HG03135 (cell line): Measurements from ENCODE around the gene LOXL4.
"Not testable (repeated sequence)": the region's sequence is repeated elsewhere in the genome, so short reads cannot be mapped to it uniquely, and the experiment has no call there.

ENCODE experiments used
- ATAC-seq: cut with Tn5 transposase; IDR thresholded peaks from one replicate; pipeline ENCODE4 v1.9.1; 2021; ENCODE audit warnings: mild to moderate bottlenecking, moderate library complexity; ENCODE audit not compliant: unreplicated experiment

The LOXL4 gene

GRCh38 chr10:98246911-98247805 lies 20.8 kb downstream of the LOXL4 start:
- ATAC-seq: no peak

DNA sequence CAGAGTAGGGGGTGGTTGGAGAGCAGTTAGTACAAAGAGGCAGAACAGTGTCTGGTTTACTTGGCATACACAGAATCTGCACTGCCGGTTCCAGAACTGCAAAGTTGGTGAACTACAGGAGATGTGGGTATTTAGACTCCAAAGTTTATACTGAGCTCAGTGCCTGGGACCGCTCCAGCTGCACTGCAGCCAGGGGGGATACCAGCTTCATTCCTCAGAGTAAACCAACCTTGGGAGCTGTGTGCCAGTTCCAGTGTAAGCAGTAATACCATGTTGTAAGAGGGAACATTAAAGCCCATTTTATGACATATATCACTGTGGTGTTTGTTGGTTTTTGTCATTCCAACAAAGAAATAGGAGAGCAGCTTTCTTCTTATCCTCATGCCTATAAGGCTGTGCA lies 23.4 kb downstream of the LOXL4 start:
- ATAC-seq: no peak

DNA sequence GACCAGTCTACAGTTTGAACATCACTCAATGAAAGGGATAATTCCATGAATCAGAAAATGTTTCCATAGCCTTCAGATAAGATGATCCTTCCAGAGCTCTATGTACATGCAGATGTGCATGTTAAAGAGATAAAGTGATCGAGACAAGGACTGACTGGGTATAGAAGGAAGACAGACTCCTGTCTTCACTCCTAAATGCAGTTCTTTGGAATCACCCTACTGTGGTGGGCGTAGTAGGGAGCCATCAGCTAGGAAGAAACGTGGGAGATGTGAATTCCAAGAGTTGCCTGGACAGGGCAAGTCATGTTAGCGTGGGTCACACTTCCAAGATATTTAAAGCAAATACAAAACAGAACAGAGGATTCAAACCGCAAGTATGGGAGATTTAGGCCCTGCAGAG lies 23.9 kb downstream of the LOXL4 start:
- ATAC-seq: no peak

DNA sequence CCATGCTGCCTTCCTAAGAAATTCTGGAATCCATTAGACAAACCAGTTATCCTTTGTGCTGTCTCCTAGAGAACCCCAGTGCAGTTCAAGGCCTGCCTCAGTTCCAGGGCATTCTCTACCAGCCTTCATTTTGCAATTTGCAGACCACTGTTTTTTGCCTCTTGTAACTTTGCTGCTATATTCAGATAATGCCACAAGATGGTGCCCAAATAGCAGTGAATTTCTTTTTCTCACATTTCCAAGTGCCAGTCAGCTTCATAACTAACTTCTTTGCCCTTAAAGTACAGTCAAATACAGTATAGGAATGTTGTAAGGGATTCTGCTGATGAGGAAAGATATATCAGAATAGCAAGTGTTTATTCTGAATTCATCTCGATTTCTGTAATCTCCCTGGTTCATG lies 25.2 kb downstream of the LOXL4 start:
- no peak for ATAC-seq

- no peak for ATAC-seq
Observed at GRCh38 chr10:98240524-98240923, 27.5 kb downstream of the LOXL4 start.

GRCh38 chr10:98238391-98238790 lies 29.6 kb downstream of the LOXL4 start:
- ATAC-seq: no peak

- ATAC-seq: no peak
Observed at GRCh38 chr10:98236862-98237261, 31.1 kb downstream of the LOXL4 start.

GRCh38 chr10:98235846-98236245 lies 32.1 kb downstream of the LOXL4 start:
- no peak for ATAC-seq

GRCh38 chr10:98231417-98231816 lies 36.6 kb downstream of the LOXL4 start:
- ATAC-seq: no peak

GRCh38 chr10:98228266-98228665 lies 39.7 kb downstream of the LOXL4 start:
- not testable (repeated sequence) for ATAC-seq

GRCh38 chr10:98227713-98228112 lies 40.3 kb downstream of the LOXL4 start:
- ATAC-seq: not testable (repeated sequence)

GRCh38 chr10:98226508-98227144 lies 41.4 kb downstream of the LOXL4 start:
- no peak for ATAC-seq

GRCh38 chr10:98224996-98225395 lies 43.0 kb downstream of the LOXL4 start:
- no peak for ATAC-seq

DNA sequence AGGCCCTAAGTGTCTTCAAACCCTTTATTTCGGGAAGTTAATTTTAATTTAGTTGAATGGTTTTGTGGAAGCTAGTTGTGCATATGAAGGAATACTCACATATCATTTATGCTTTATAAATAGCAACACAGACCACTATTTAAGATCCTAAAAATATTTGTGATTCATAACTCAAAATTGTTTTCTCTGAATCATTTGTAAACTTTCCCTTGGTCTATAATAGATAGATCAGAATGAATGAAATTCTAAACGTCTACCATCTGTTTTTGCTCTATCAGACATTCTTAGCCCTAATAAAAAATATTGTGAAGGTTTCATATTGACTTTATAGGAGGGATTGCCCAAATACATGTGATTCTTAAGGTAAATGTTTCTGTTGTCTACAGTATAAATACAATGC lies 43.5 kb downstream of the LOXL4 start:
- ATAC-seq: no peak

GRCh38 chr10:98223874-98224273 lies 44.1 kb downstream of the LOXL4 start:
- ATAC-seq: no peak

DNA sequence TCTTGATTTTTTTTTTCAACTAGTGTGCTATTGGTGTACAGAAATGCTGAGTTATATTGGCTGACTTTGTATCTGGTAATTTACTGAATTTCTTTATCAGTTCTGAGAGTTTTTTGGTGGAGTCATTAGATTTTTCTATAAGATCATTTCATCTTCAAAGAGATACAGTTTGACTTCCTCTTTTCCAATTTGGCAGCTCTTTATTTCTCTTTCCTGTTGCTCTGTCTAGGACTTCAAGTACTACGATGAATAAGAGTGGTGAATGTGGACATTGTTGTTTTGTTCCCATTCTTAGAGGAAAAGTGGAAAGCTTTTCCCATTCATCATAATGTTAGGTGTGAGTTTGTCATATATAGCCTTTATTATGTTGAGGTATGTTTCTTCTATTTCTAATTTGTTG lies 50.2 kb downstream of the LOXL4 start:
- no peak for ATAC-seq

GRCh38 chr10:98215373-98215772 lies 52.6 kb downstream of the LOXL4 start:
- ATAC-seq: no peak

GRCh38 chr10:98213740-98214139 lies 54.3 kb downstream of the LOXL4 start:
- ATAC-seq: no peak

DNA sequence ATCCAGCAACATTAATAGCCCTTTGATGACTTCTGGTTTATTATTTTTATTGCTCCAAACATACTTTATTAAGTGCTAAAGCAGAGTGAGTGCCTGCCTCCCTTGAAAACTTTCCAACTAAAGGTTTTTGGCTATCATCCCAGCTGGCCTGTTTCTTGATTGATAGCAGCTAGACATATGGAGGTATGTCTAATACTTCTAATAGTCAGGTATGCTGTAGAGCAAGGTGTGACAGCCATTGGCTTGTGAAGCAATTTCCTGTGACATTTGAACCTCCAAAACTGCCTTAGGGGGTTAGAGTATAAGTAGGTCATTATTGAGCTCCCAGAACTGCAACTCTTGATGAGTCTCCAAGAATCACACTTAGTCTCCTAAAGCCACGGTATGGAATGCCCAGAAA lies 55.8 kb downstream of the LOXL4 start:
- no peak for ATAC-seq

GRCh38 chr10:98209441-98209840 lies 58.6 kb downstream of the LOXL4 start:
- ATAC-seq: no peak

DNA sequence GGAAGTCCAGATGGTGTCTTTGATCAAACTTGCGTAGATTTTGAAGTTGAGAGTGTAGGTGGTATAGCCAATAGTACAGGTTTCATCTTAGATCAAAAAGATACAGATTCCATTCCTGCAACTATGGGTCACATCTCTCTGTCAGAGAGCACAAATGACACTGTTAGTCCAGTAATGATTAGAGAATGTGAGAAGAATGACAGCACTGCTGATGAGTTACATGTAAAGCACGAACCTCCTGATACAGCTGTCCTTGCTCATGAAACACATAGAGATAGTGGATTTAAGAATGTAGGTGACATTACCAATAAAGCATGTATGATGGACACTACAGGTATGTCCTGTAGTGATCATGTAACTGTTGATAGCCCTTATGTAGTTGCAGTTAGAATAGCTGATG lies 59.1 kb downstream of the LOXL4 start:
- no peak for ATAC-seq

GRCh38 chr10:98205351-98205750 lies 62.6 kb downstream of the LOXL4 start:
- ATAC-seq: no peak
